ENCODE data around the gene ETV1. TPM values are rescaled to one million over a fixed set of nuclear protein-coding genes. Genes with fewer than 3 reads are reported as not detected.

Gene ETV1
- under 1 TPM in 1 of 2 experiments, not detected in 1; 0.17 TPM for total RNA-seq

GRCh38 chr7:13989126-13989948 lies at the start of gene ETV1:
Gene ETV1 (minus strand): TSS chr7:13989666. CDS start chr7:13989052, 614 bp downstream.

All from activated naive CD4-positive, alpha-beta T cell treated with anti-CD3 and anti-CD28 coated beads, Interleukin-2, amount 10 ng/mL, durations not matched to agents 5 hours and 36 hours (primary cell).